ENCODE data around the gene SYT9.

The SYT9 gene

GRCh38 chr11:7427733-7428132 lies 176.0 kb downstream of the SYT9 start:
- DNase-seq (ENCODE audit: low read depth) = no peak

- DNase-seq (ENCODE audit: low read depth) = no peak
These were observed 176.5 kb downstream of the SYT9 start for GRCh38 chr11:7428196-7428595.

GRCh38 chr11:7430496-7430895 lies 178.8 kb downstream of the SYT9 start:
- no peak for DNase-seq (ENCODE audit: low read depth)

GRCh38 chr11:7435176-7435575 lies 183.5 kb downstream of the SYT9 start:
- DNase-seq (ENCODE audit: low read depth) = no peak

- DNase-seq (ENCODE audit: low read depth) = no peak
These were observed 184.4 kb downstream of the SYT9 start for GRCh38 chr11:7436146-7436545.

- DNase-seq (ENCODE audit: low read depth) = peak; percentile 8
These were observed 185.0 kb downstream of the SYT9 start for GRCh38 chr11:7436657-7437056.

GRCh38 chr11:7437696-7438095 lies 186.0 kb downstream of the SYT9 start:
- DNase-seq (ENCODE audit: low read depth) = no peak

GRCh38 chr11:7439746-7440320 lies 188.1 kb downstream of the SYT9 start:
- no peak for DNase-seq (ENCODE audit: low read depth)

- peak; percentile 25 for DNase-seq (ENCODE audit: low read depth)
These were observed 191.0 kb downstream of the SYT9 start for GRCh38 chr11:7442588-7443215.

- DNase-seq (ENCODE audit: low read depth) = no peak
These were observed 192.6 kb downstream of the SYT9 start for GRCh38 chr11:7444091-7444981.

- DNase-seq (ENCODE audit: low read depth) = no peak
These were observed 193.9 kb downstream of the SYT9 start for GRCh38 chr11:7445564-7445963.

- no peak for DNase-seq (ENCODE audit: low read depth)
These were observed 196.5 kb downstream of the SYT9 start for GRCh38 chr11:7448201-7448600.

- DNase-seq (ENCODE audit: low read depth) = no peak
These were observed 197.6 kb downstream of the SYT9 start for GRCh38 chr11:7449211-7449840.

GRCh38 chr11:7449841-7450214 lies 198.1 kb downstream of the SYT9 start:
- DNase-seq (ENCODE audit: low read depth) = no peak

- DNase-seq (ENCODE audit: low read depth) = no peak
These were observed 199.1 kb downstream of the SYT9 start for GRCh38 chr11:7450836-7451235.

GRCh38 chr11:7451520-7451919 lies 199.8 kb downstream of the SYT9 start:
- no peak for DNase-seq (ENCODE audit: low read depth)

- DNase-seq (ENCODE audit: low read depth) = no peak
These were observed 200.3 kb downstream of the SYT9 start for GRCh38 chr11:7451952-7452494.

GRCh38 chr11:7454854-7455253 lies 203.2 kb downstream of the SYT9 start:
- DNase-seq (ENCODE audit: low read depth) = no peak

- no peak for DNase-seq (ENCODE audit: low read depth)
These were observed 205.5 kb downstream of the SYT9 start for GRCh38 chr11:7457211-7457610.

- no peak for DNase-seq (ENCODE audit: low read depth)
These were observed 211.0 kb downstream of the SYT9 start for GRCh38 chr11:7462706-7463105.

GRCh38 chr11:7467652-7468051 lies 215.9 kb downstream of the SYT9 start:
- DNase-seq (ENCODE audit: low read depth) = no peak

GRCh38 chr11:7469351-7469865 lies 217.7 kb downstream of the SYT9 start:
- no peak for DNase-seq (ENCODE audit: low read depth)

All from CMK (cell line).